GM23248 (cell line): ENCODE data around the gene GPR89A. TPM values are rescaled to one million over a fixed set of nuclear protein-coding genes. Genes with fewer than 3 reads are reported as not detected.
"Not testable (repeated sequence)": the region's sequence is repeated elsewhere in the genome, so short reads cannot be mapped to it uniquely, and the experiment has no call there.

Source experiments
- DNase-seq: peaks from one replicate; pipeline ENCODE4 v3.0.0-alpha.2; 2015
- H2AFZ ChIP-seq: fragments of 200-600 bp; sonication (generic); 2 replicates; pipeline ENCODE4 v1.6.1; 2016; ENCODE audit warnings: antibody characterized with exemption
- H3F3A ChIP-seq: fragments of 200-600 bp; sonication (generic); 2 replicates; pipeline ENCODE4 v1.6.1; 2016; ENCODE audit warnings: mild to moderate bottlenecking, antibody characterized with exemption, mixed run types; ENCODE audit not compliant: insufficient read depth
- H3K27ac ChIP-seq: fragments of 200-600 bp; sonication (generic); 2 replicates; pipeline ENCODE4 v1.5.1; 2016; ENCODE audit warnings: mild to moderate bottlenecking
- H3K27me3 ChIP-seq: fragments of 200-600 bp; sonication (generic); replicated peaks from 2 replicates; pipeline ENCODE4 v1.6.1; 2016; ENCODE audit warnings: mild to moderate bottlenecking; ENCODE audit not compliant: insufficient read depth
- H3K36me3 ChIP-seq: fragments of 200-600 bp; sonication (generic); 2 replicates; pipeline ENCODE4 v1.6.1; 2016; ENCODE audit warnings: low read depth, mild to moderate bottlenecking
- H3K4me1 ChIP-seq: fragments of 200-600 bp; sonication (generic); 2 replicates; pipeline ENCODE4 v1.6.1; 2016; ENCODE audit warnings: mild to moderate bottlenecking; ENCODE audit not compliant: insufficient read depth
- H3K4me2 ChIP-seq: fragments of 200-600 bp; sonication (generic); one replicate; pipeline ENCODE4 v1.6.1; 2016; ENCODE audit warnings: mild to moderate bottlenecking; ENCODE audit not compliant: unreplicated experiment
- H3K4me3 ChIP-seq: fragments of 200-600 bp; sonication (generic); 2 replicates; pipeline ENCODE4 v1.5.1; 2016; ENCODE audit warnings: mild to moderate bottlenecking
- H3K79me2 ChIP-seq: fragments of 200-600 bp; sonication (generic); 2 replicates; pipeline ENCODE4 v1.6.1; 2016; ENCODE audit warnings: mild to moderate bottlenecking; ENCODE audit not compliant: insufficient read depth
- H3K9ac ChIP-seq: fragments of 200-600 bp; sonication (generic); 2 replicates; pipeline ENCODE4 v1.6.1; 2016; ENCODE audit warnings: mild to moderate bottlenecking
- H3K9me2 ChIP-seq: fragments of 200-600 bp; sonication (generic); 2 replicates; pipeline ENCODE4 v1.6.1; 2016; ENCODE audit warnings: mixed run types, mild to moderate bottlenecking, moderate library complexity; ENCODE audit not compliant: insufficient read depth
- H3K9me3 ChIP-seq: fragments of 200-600 bp; sonication (generic); one replicate; pipeline ENCODE4 v1.6.1; 2017; ENCODE audit warnings: low read depth
- H4K20me1 ChIP-seq: fragments of 200-600 bp; sonication (generic); 2 replicates; pipeline ENCODE4 v1.6.0; 2016; ENCODE audit not compliant: insufficient read depth
- WGBS, 2 experiments: methylation state at CpG; one replicate each; pipeline ENCODE4 v1.1.6; 2015 to 2017; ENCODE audit warnings: low lambda C conversion rate in 2 of 2, low coverage in 1 of 2; ENCODE audit errors: missing lambda C conversion rate in 2 of 2; 5-methylcytosine and 5-hydroxymethylcytosine counted together
- in situ Hi-C: fragments of 300-500 bp; cut with MboI; formaldehyde crosslinking; loops from 2 replicates; pipeline ENCODE4 v1.15.0; 2020
- polyA plus RNA-seq: library from polyadenylated mRNA; unstranded; fragments of >200 nt; fragmentation: Nextera tagmentation; extraction: Ambion mirVana; gene quantifications from 2 replicates; pipeline ENCODE4 v1.2.1, GENCODE V29; 2016
- total RNA-seq: library from RNA; depleted of rRNA; stranded (reverse); fragments of >200 nt; shearing (Covaris generic); gene quantifications from 2 replicates; pipeline ENCODE4 v1.2.3, GENCODE V29; 2014; rRNA removed

The GPR89A gene
- total RNA-seq (32.6 and 51.2 TPM in 2 replicates), polyA plus RNA-seq (29.0 and 32.0 TPM in 2 replicates)

GRCh38 chr1:145607833-145608733, at the start of gene GPR89A:
Gene GPR89A, plus strand, starts transcription at chr1:145607988. Its CDS starts 146 bp downstream, at chr1:145608134.
- peaks cover 41% of the 10 kb centered on the region for H3K79me2 ChIP-seq
- H3K4me1 ChIP-seq: peaks cover 11% of the 10 kb centered on the region
- H3K36me3 ChIP-seq, H3K27me3 ChIP-seq, H3K9me3 ChIP-seq, H3K9me2 ChIP-seq, H4K20me1 ChIP-seq, H3F3A ChIP-seq, in situ Hi-C loops: not testable (repeated sequence)
- WGBS, 2 experiments: 1 to 4% methylated on average over 40 to 41 of the region's 71 CpGs
- H3K9ac ChIP-seq: peak within 1 kb of the TSS; percentile 94
- peak within 1 kb of the TSS; percentile 89 for H3K4me2 ChIP-seq
- peak within 1 kb of the TSS; percentile 100 for H2AFZ ChIP-seq
- peak within 1 kb of the TSS; percentile 77 for H3K27ac ChIP-seq
- peak; percentile 93 for DNase-seq
- peak within 1 kb of the TSS; percentile 94 for H3K4me3 ChIP-seq

DNA sequence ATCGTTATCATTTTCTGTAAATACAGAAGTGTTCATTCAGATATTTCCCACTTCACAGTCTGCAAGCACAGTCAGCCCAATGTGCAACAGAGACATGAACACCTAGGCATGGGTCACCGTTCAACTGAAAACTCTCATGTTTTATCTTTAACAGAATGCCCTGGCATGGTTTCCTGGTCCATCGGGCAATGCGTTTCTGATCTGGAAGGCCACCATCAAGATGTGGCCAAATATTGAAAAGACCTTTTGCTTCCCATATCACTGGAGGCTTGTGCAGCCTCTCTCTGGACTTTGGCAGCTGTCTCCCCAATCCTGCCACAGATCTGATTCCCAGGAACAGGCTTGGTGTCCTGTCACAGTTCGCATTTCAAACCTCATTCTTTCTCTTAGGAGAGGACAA, 21.0 kb upstream of the GPR89A start:
- H3K27me3 ChIP-seq, H3K9me3 ChIP-seq, H3F3A ChIP-seq, H3K9me2 ChIP-seq, H3K9ac ChIP-seq, H3K79me2 ChIP-seq, in situ Hi-C loops, H3K4me3 ChIP-seq, H3K27ac ChIP-seq, H3K4me2 ChIP-seq, H2AFZ ChIP-seq, H4K20me1 ChIP-seq, H3K36me3 ChIP-seq, DNase-seq, H3K4me1 ChIP-seq: not testable (repeated sequence)
- 92 to 96% methylated on average over 5 of the region's 5 CpGs for WGBS, 2 experiments

GRCh38 chr1:145590806-145591205, 17.0 kb upstream of the GPR89A start:
- 8 to 11% methylated on average over 7 of the region's 7 CpGs for WGBS, 2 experiments
- H3K4me1 ChIP-seq, H2AFZ ChIP-seq, H3K79me2 ChIP-seq, H3K4me3 ChIP-seq, H3F3A ChIP-seq, in situ Hi-C loops, H3K9me2 ChIP-seq, H3K27me3 ChIP-seq, H3K36me3 ChIP-seq, H3K27ac ChIP-seq, H3K9ac ChIP-seq, H4K20me1 ChIP-seq, H3K4me2 ChIP-seq, H3K9me3 ChIP-seq: not testable (repeated sequence)
- peak; percentile 1 for DNase-seq

DNA sequence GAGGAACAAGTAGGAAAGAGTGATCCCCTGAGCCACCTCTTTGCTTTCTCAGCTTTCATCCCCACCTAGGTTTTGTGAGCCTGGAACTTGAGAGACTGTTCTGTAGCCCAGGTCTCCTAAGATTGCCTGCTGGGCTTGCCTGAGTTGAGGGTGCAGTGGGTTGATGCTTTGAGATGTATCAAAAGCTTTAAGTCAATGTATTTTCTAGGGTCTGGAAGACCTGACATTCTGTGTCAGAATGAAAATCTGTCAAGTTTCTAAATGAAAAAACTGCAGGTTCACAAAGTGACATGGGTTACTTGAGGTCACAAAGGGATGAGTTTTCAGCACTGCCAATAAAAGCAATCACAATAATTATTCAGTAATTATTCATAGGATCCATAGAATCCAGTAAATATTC, 15.4 kb upstream of the GPR89A start:
- H4K20me1 ChIP-seq, H3K36me3 ChIP-seq, in situ Hi-C loops, H3F3A ChIP-seq, H3K27ac ChIP-seq, DNase-seq, H3K4me2 ChIP-seq, H3K9ac ChIP-seq, H3K9me2 ChIP-seq, H2AFZ ChIP-seq, H3K79me2 ChIP-seq, H3K9me3 ChIP-seq, H3K27me3 ChIP-seq, H3K4me3 ChIP-seq, H3K4me1 ChIP-seq: not testable (repeated sequence)

DNA sequence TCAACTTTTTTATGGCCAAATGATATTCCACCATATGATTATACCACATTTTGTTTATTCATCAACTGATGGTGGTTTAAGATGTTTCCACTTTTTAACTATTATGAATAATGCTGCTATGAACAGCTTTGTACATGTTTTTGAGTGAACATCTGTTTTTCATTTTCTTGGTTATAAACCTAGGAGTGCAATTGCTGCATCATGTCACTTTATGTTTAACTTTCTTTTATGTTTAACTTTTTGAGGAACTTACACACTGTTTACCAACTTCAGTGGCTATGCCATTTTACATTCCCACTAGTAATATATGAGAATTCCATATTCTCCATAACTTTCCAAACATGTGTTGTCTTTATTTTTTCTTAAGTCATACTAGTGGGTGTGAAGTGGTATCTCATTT, 12.4 kb upstream of the GPR89A start:
- H3K4me1 ChIP-seq, H3K9me3 ChIP-seq, H3K9me2 ChIP-seq, H3K9ac ChIP-seq, H2AFZ ChIP-seq, H3K36me3 ChIP-seq, H3F3A ChIP-seq, H4K20me1 ChIP-seq, H3K4me3 ChIP-seq, H3K4me2 ChIP-seq, H3K27ac ChIP-seq, H3K79me2 ChIP-seq, H3K27me3 ChIP-seq, in situ Hi-C loops: not testable (repeated sequence)
- peak; percentile 23 for DNase-seq

- H3K36me3 ChIP-seq, H3K4me1 ChIP-seq, H4K20me1 ChIP-seq, H3K27me3 ChIP-seq, H3K27ac ChIP-seq, H3K79me2 ChIP-seq, DNase-seq, H3K9me3 ChIP-seq, H2AFZ ChIP-seq, H3F3A ChIP-seq, H3K9me2 ChIP-seq, in situ Hi-C loops, H3K4me3 ChIP-seq, H3K9ac ChIP-seq, H3K4me2 ChIP-seq: not testable (repeated sequence)
- 77 to 79% methylated on average over 6 of the region's 6 CpGs for WGBS, 2 experiments
These were observed 11.6 kb upstream of the GPR89A start for GRCh38 chr1:145596236-145596635.

DNA sequence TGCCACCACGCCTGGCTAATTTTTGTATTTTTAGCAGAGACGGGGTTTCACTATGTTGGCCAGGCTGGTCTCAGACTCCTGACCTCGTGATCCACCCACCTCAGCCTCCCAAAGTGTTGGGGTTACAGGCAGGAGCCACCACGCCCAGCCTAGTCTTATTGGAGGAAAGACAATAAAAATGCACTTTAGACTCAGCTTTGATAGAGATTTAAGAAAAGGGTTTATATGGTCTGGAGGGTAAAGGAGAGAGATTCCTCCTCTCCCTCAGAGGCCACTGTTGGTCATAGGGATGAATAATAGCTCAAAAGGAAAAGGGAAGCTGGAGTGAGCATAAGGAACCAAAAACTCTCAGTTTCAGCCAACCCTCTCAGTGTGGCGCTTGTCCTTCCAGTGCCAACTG, 8.4 kb upstream of the GPR89A start:
- DNase-seq, H2AFZ ChIP-seq, H3K79me2 ChIP-seq, H3K36me3 ChIP-seq, H3K4me2 ChIP-seq, H3K4me1 ChIP-seq, H3K27ac ChIP-seq, H3K9ac ChIP-seq, H3K27me3 ChIP-seq, H3K4me3 ChIP-seq, H3K9me3 ChIP-seq, H4K20me1 ChIP-seq, H3K9me2 ChIP-seq, in situ Hi-C loops, H3F3A ChIP-seq: not testable (repeated sequence)
- 68 to 71% methylated on average over 5 of the region's 5 CpGs for WGBS, 2 experiments
